Psoas muscle (tissue), 8 donors: ENCODE data around the gene ICAM3. TPM values are rescaled to one million over a fixed set of nuclear protein-coding genes. Genes with fewer than 3 reads are reported as not detected.
A peak's percentile ranks its signal among the peaks of the same experiment; 100 is the strongest.
"Not testable (repeated sequence)": the region's sequence is repeated elsewhere in the genome, so short reads cannot be mapped to it uniquely, and the experiment has no call there.

Experiments used
- ATAC-seq, 4 donors: fragments of 200-7000 bp; cut with Tn5 transposase; one replicate each; pipeline ENCODE4 v1.9.1; 2020; ENCODE audit warnings: moderate library complexity in 3 of 4, mild to moderate bottlenecking in 2 of 4
- DNase-seq, 2 donors: peaks; one replicate each; pipeline ENCODE4 v3.0.0-alpha.2; 2020
- H3K27ac ChIP-seq: fragments of 200-600 bp; one replicate; pipeline ENCODE4 v1.8.0; 2022
- H3K27me3 ChIP-seq, 3 donors: fragments of 200-600 bp in 1 of 3; one replicate each; pipeline versions ENCODE4 v1.6.1 to v1.8.0; 2013 to 2022; ENCODE audit warnings: low read length in 2 of 3, mild to moderate bottlenecking in 2 of 3, moderate library complexity in 1 of 3; ENCODE audit not compliant: insufficient read depth in 3 of 3
- H3K36me3 ChIP-seq, 2 donors: fragments of 200-600 bp in 1 of 2; one replicate each; pipeline versions ENCODE4 v1.6.1 to v1.8.0; 2013 to 2022; ENCODE audit warnings: low read depth in 1 of 2, mild to moderate bottlenecking in 1 of 2, moderate library complexity in 1 of 2; ENCODE audit not compliant: insufficient read depth in 1 of 2
- H3K4me1 ChIP-seq: fragments of 200-600 bp; one replicate; pipeline ENCODE4 v1.8.0; 2022
- H3K4me3 ChIP-seq: fragments of 200-600 bp; one replicate; pipeline ENCODE4 v1.8.0; 2022; ENCODE audit warnings: mild to moderate bottlenecking
- H3K9me3 ChIP-seq: fragments of 200-600 bp; one replicate; pipeline ENCODE4 v1.8.0; 2022
- WGBS, 3 donors: extraction: QIAGEN DNeasy Blood & Tissue Kit; methylation state at CpG; one replicate each; pipeline versions ENCODE4 v1.1.6 to v1.1.7; 2013; 5-methylcytosine and 5-hydroxymethylcytosine counted together
- intact Hi-C, 2 donors: fragments of 100-400 bp; cut with DNase I; formaldehyde crosslinking; loops; one replicate each; pipeline versions ENCODE4 v1.11.0 to v1.14.2; 2022
- polyA plus RNA-seq, 3 donors: library from polyadenylated mRNA; stranded (reverse); fragments of 200-250 nt; gene quantifications; one replicate each; pipeline ENCODE4 v1.2.3, GENCODE V29; 2013
- total RNA-seq, 4 donors: library from RNA; stranded (reverse); fragmentation: NEBNext Ultra II Directional in 2 of 4; extraction: Animal tissue kit (Norgen Biotek cat#: 25700) in 2 of 4; gene quantifications; one replicate each; pipeline versions ENCODE4 v1.2.1 to v1.2.4, GENCODE V29; 2021 to 2023
- TF ChIP-seq, protein P1 (sequence below): fragments of 200-600 bp; IDR thresholded peaks from one replicate; pipeline ENCODE4 v1.8.0; 2022; ENCODE audit warnings: antibody characterized with exemption
- donor health status: healthy with polysubstance abuse.
- donor health status: DM: no; HTN: no; CAD: no; lungs with moderate emphysema.
- donor health status: Bipolar disorder and iron deficiency.
- donor health status: healthy.
- donor health status: DM: yes; HTN: yes; CAD: no.
- donor health status: DM: no; HTN: no; CAD: no.
- donor health status: DM: no; HTN: no; CAD: no.
- donor health status: DM: yes; HTN: yes; CAD: no.

ICAM3 gene
- total and polyA plus RNA-seq, 7 donors: 6.4 to 10.1 (median 8.4) TPM

- TF ChIP-seq, protein P1, sequence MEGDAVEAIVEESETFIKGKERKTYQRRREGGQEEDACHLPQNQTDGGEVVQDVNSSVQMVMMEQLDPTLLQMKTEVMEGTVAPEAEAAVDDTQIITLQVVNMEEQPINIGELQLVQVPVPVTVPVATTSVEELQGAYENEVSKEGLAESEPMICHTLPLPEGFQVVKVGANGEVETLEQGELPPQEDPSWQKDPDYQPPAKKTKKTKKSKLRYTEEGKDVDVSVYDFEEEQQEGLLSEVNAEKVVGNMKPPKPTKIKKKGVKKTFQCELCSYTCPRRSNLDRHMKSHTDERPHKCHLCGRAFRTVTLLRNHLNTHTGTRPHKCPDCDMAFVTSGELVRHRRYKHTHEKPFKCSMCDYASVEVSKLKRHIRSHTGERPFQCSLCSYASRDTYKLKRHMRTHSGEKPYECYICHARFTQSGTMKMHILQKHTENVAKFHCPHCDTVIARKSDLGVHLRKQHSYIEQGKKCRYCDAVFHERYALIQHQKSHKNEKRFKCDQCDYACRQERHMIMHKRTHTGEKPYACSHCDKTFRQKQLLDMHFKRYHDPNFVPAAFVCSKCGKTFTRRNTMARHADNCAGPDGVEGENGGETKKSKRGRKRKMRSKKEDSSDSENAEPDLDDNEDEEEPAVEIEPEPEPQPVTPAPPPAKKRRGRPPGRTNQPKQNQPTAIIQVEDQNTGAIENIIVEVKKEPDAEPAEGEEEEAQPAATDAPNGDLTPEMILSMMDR: no peak
- ATAC-seq (peak in 1 of 4 donors; percentile 3), DNase-seq (no peak)
- 0 to 1% (median 0%) methylated on average over 10 of the region's 10 CpGs for WGBS, 3 donors
- intact Hi-C loops: loop anchor here in 1 of 2 donors (5.0 kb wide), 1 partner anchor 48 kb away; the partner anchor contains the start of gene RAVER1
- H3K36me3 ChIP-seq: peaks cover 0 to 23% of the 10 kb centered on the region in 2 donors
- H3K27ac ChIP-seq: peak overlapping the region; percentile 80
- peaks cover 6% of the 10 kb centered on the region for H3K4me1 ChIP-seq
- H3K4me3 ChIP-seq: peak overlapping the region; percentile 85
- H3K9me3 ChIP-seq: no peaks in the 10 kb centered on the region
- H3K27me3 ChIP-seq: no peaks in the 10 kb centered on the region
Measured at GRCh38 chr19:10379880-10380312, 40.5 kb upstream of the ICAM3 start.

DNA sequence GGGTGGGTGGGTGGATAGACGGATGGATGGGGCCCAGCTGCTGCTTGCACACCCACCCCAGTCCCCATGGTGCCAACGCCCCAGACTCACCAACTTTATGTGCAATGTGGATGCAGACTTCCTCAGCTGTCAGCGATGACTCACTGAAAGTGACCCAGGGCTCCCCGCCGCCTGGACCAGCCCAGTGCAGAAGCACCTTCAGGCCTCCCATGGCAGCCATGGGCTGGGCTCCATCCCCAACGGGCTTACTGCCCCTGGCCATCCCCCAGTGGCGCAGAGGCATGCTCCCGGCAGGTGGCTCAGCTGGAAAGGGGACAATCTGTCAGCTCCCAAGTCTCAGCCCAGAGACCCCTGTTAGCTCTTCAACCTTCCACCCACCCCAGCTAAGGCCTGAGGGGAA, 38.7 kb upstream of the ICAM3 start:
- DNase-seq: no peak
- intact Hi-C loops: no loop called here
- H3K27me3 ChIP-seq: no peaks in the 10 kb centered on the region
- TF ChIP-seq, protein P1: no peak
- no peaks in the 10 kb centered on the region for H3K9me3 ChIP-seq
- 87 to 96% (median 95%) methylated on average over 5 to 8 of the region's 8 CpGs for WGBS, 3 donors
- no peak for ATAC-seq
- H3K4me3 ChIP-seq: no peak overlapping the region
- H3K36me3 ChIP-seq: peaks cover 0 to 31% of the 10 kb centered on the region in 2 donors
- peaks cover 6% of the 10 kb centered on the region for H3K4me1 ChIP-seq
- H3K27ac ChIP-seq: no peak overlapping the region

GRCh38 chr19:10377140-10377640, 37.8 kb upstream of the ICAM3 start:
- H3K27me3 ChIP-seq, H3K4me3 ChIP-seq, H3K4me1 ChIP-seq, H3K9me3 ChIP-seq, ATAC-seq, H3K27ac ChIP-seq, intact Hi-C loops, DNase-seq: not testable (repeated sequence)
- WGBS, 3 donors: 89 to 95% (median 91%) methylated on average over 2 of the region's 2 CpGs
- H3K36me3 ChIP-seq: peaks cover 0 to 41% of the 10 kb centered on the region in 2 donors

GRCh38 chr19:10374931-10375330, 35.5 kb upstream of the ICAM3 start:
- 81 to 89% (median 88%) methylated on average over 5 of the region's 5 CpGs for WGBS, 3 donors
- peaks cover 0 to 54% of the 10 kb centered on the region in 2 donors for H3K36me3 ChIP-seq
- no peak for ATAC-seq

GRCh38 chr19:10372690-10373089, 33.3 kb upstream of the ICAM3 start:
- intact Hi-C loops: no loop called here
- DNase-seq (no peak), ATAC-seq (no peak)
- H3K9me3 ChIP-seq: no peaks in the 10 kb centered on the region
- H3K36me3 ChIP-seq: peaks cover 0 to 58% of the 10 kb centered on the region in 2 donors
- WGBS, 3 donors: 89 to 98% (median 97%) methylated on average over 3 of the region's 3 CpGs
- H3K4me1 ChIP-seq: no peaks in the 10 kb centered on the region
- H3K27me3 ChIP-seq: no peaks in the 10 kb centered on the region
- H3K4me3 ChIP-seq: no peak overlapping the region
- no peak overlapping the region for H3K27ac ChIP-seq
- TF ChIP-seq, protein P1: no peak

More at GRCh38 chr19:10374931-10375330, 35.5 kb upstream of the ICAM3 start:
- Histone ChIP-seq H3K9me3 (no peaks in the 10 kb centered on the region), H3K27me3 (no peaks in the 10 kb centered on the region), H3K4me3 (no peak overlapping the region), H3K27ac (no peak overlapping the region), H3K4me1 (peaks cover 6% of the 10 kb centered on the region)
- DNase-seq: no peak
- intact Hi-C loops: no loop called here
- TF ChIP-seq, protein P1: no peak
